H9 (cell line): Measurements from ENCODE around the gene PHACTR4. TPM values are rescaled to one million over a fixed set of nuclear protein-coding genes. Genes with fewer than 3 reads are reported as not detected.

Experiments used
- DNase-seq: peaks from one replicate; pipeline ENCODE4 v3.0.0-alpha.2; 2017
- H2AFZ ChIP-seq: one replicate; pipeline ENCODE4 v1.6.1; 2013; ENCODE audit warnings: mild to moderate bottlenecking, low read length, control low read depth, moderate library complexity
- H2AK5ac ChIP-seq: 2 replicates; pipeline ENCODE4 v1.6.1; 2013; ENCODE audit warnings: low read length, control low read depth, mixed read lengths; ENCODE audit not compliant: insufficient read length
- H2BK120ac ChIP-seq: one replicate; pipeline ENCODE4 v1.6.1; 2013; ENCODE audit warnings: low read depth, mild to moderate bottlenecking, low read length, control low read depth, inconsistent platforms; ENCODE audit not compliant: poor library complexity, severe bottlenecking
- H2BK12ac ChIP-seq: 2 replicates; pipeline ENCODE4 v1.6.1; 2013; ENCODE audit warnings: low read length, control low read depth, mixed read lengths, low read depth; ENCODE audit not compliant: insufficient read length
- H2BK15ac ChIP-seq: 2 replicates; pipeline ENCODE4 v1.6.1; 2013; ENCODE audit warnings: low read depth, low read length, control low read depth
- H2BK20ac ChIP-seq: one replicate; pipeline ENCODE4 v1.6.1; 2013; ENCODE audit warnings: low read depth, mild to moderate bottlenecking, low read length, control low read depth, inconsistent platforms; ENCODE audit not compliant: poor library complexity, severe bottlenecking
- H2BK5ac ChIP-seq: 2 replicates; pipeline ENCODE4 v1.6.1; 2013; ENCODE audit warnings: low read length, control low read depth, mixed read lengths; ENCODE audit not compliant: insufficient read length
- H3K14ac ChIP-seq: 2 replicates; pipeline ENCODE4 v1.6.1; 2013; ENCODE audit warnings: low read length, control low read depth; ENCODE audit not compliant: insufficient read depth
- H3K18ac ChIP-seq: 2 replicates; pipeline ENCODE4 v1.6.1; 2013; ENCODE audit warnings: low read depth, mild to moderate bottlenecking, mixed read lengths, low read length, control low read depth; ENCODE audit not compliant: insufficient read length
- H3K23ac ChIP-seq: 2 replicates; pipeline ENCODE4 v1.6.1; 2013; ENCODE audit warnings: low read length, control low read depth, mixed read lengths, low read depth; ENCODE audit not compliant: insufficient read length
- H3K23me2 ChIP-seq: 2 replicates; pipeline ENCODE4 v1.6.1; 2013; ENCODE audit warnings: low read depth, mild to moderate bottlenecking, mixed read lengths, low read length, control low read depth; ENCODE audit not compliant: insufficient read length, poor library complexity, severe bottlenecking
- H3K27ac ChIP-seq: 2 replicates; pipeline ENCODE4 v1.5.1; 2013; ENCODE audit warnings: low read length, control low read depth, mixed read lengths, low read depth; ENCODE audit not compliant: insufficient read length
- H3K27me3 ChIP-seq: 2 replicates; pipeline ENCODE4 v1.6.1; 2013; ENCODE audit warnings: low read length, control low read depth, inconsistent platforms; ENCODE audit not compliant: insufficient read depth
- H3K4ac ChIP-seq: 2 replicates; pipeline ENCODE4 v1.6.1; 2013; ENCODE audit warnings: low read depth, mild to moderate bottlenecking, control low read depth, inconsistent platforms, low read length, moderate library complexity
- H3K4me1 ChIP-seq: 2 replicates; pipeline ENCODE4 v1.6.1; 2013; ENCODE audit warnings: low read length, control low read depth, inconsistent platforms; ENCODE audit not compliant: insufficient read depth
- H3K4me2 ChIP-seq: 2 replicates; pipeline ENCODE4 v1.6.1; 2013; ENCODE audit warnings: low read length, control low read depth, mixed read lengths; ENCODE audit not compliant: insufficient read length, insufficient read depth
- H3K56ac ChIP-seq: 2 replicates; pipeline ENCODE4 v1.6.1; 2013; ENCODE audit warnings: low read depth, mild to moderate bottlenecking, mixed read lengths, low read length, control low read depth; ENCODE audit not compliant: insufficient read length
- H3K79me1 ChIP-seq: 2 replicates; pipeline ENCODE4 v1.6.1; 2013; ENCODE audit warnings: low read depth, mild to moderate bottlenecking, moderate library complexity, low read length, control low read depth, inconsistent platforms; ENCODE audit not compliant: insufficient read depth, poor library complexity, severe bottlenecking
- H3K79me2 ChIP-seq: 2 replicates; pipeline ENCODE4 v1.6.1; 2013; ENCODE audit warnings: low read length, control low read depth, inconsistent platforms; ENCODE audit not compliant: insufficient read depth
- H3K9ac ChIP-seq: 2 replicates; pipeline ENCODE4 v1.6.1; 2013; ENCODE audit warnings: low read length, control low read depth, mixed read lengths; ENCODE audit not compliant: insufficient read length; ENCODE audit errors: extremely low read depth
- H3K9me3 ChIP-seq: one replicate; pipeline ENCODE4 v1.6.1; 2013; ENCODE audit warnings: low read depth, low read length, inconsistent platforms; ENCODE audit not compliant: control insufficient read depth
- H3T11ph ChIP-seq: one replicate; pipeline ENCODE4 v1.6.1; 2013; ENCODE audit warnings: mild to moderate bottlenecking, low read length, control low read depth, inconsistent platforms
- H4K20me1 ChIP-seq: one replicate; pipeline ENCODE4 v1.6.1; 2013; ENCODE audit not compliant: control insufficient read depth, insufficient read length, insufficient read depth
- H4K5ac ChIP-seq: 2 replicates; pipeline ENCODE4 v1.6.1; 2013; ENCODE audit warnings: low read depth, mild to moderate bottlenecking, mixed read lengths, low read length, control low read depth; ENCODE audit not compliant: insufficient read length
- H4K8ac ChIP-seq: replicated peaks from 2 replicates; pipeline ENCODE4 v1.6.1; 2013; ENCODE audit warnings: low read length, control low read depth, mixed read lengths, low read depth; ENCODE audit not compliant: insufficient read length
- H4K91ac ChIP-seq: 2 replicates; pipeline ENCODE4 v1.6.1; 2013; ENCODE audit warnings: low read depth, mild to moderate bottlenecking, moderate library complexity, mixed read lengths, low read length, control low read depth; ENCODE audit not compliant: insufficient read length
- H3K27ac Mint-ChIP-seq, 3 experiments: 2 replicates in 2 of 3; 3 replicates in 1 of 3; pipeline ENCODE4 v1.8.0; 2020 to 2021; ENCODE audit warnings: mixed read lengths in 3 of 3, mild to moderate bottlenecking in 1 of 3, moderate library complexity in 1 of 3
- H3K27me3 Mint-ChIP-seq: 2 replicates; pipeline ENCODE4 v1.8.0; 2021; ENCODE audit warnings: low read depth, mild to moderate bottlenecking, moderate library complexity, mixed read lengths
- H3K36me3 Mint-ChIP-seq, 3 experiments: 2 replicates in 2 of 3; 3 replicates in 1 of 3; pipeline ENCODE4 v1.8.0; 2020 to 2021; ENCODE audit warnings: low read depth in 3 of 3, mixed read lengths in 3 of 3; ENCODE audit not compliant: insufficient read depth in 1 of 3
- H3K4me1 Mint-ChIP-seq, 2 experiments: 2 replicates each; pipeline ENCODE4 v1.8.0; 2020; ENCODE audit warnings: mixed read lengths in 2 of 2
- H3K4me3 Mint-ChIP-seq, 2 experiments: 2 replicates in 1 of 2; 3 replicates in 1 of 2; pipeline ENCODE4 v1.8.0; 2020 to 2021; ENCODE audit warnings: mild to moderate bottlenecking in 2 of 2, mixed read lengths in 2 of 2, moderate library complexity in 1 of 2
- H3K9me3 Mint-ChIP-seq, 2 experiments: 2 replicates in 1 of 2; 3 replicates in 1 of 2; pipeline ENCODE4 v1.8.0; 2020; ENCODE audit warnings: mild to moderate bottlenecking in 2 of 2, mixed read lengths in 2 of 2, moderate library complexity in 1 of 2
- WGBS: extraction: QIAGEN DNeasy Blood & Tissue Kit; methylation state at CpG from one replicate; pipeline ENCODE4 v1.1.7; 2013; ENCODE audit warnings: missing lambda C conversion rate, low lambda C conversion rate, mixed read lengths; ENCODE audit not compliant: insufficient read length; ENCODE audit errors: extremely low coverage; 5-methylcytosine and 5-hydroxymethylcytosine counted together
- total RNA-seq: library from RNA; stranded (reverse); gene quantifications from 2 replicates; pipeline ENCODE4 v1.2.1, GENCODE V29; 2021
- TF ChIP-seq, protein P1 (sequence below): fragments of 200-600 bp; sonication (generic); conservative IDR thresholded peaks from 3 replicates; pipeline ENCODE4 v1.8.0; 2021; ENCODE audit warnings: antibody characterized with exemption, mild to moderate bottlenecking

PHACTR4 gene
- total RNA-seq, 1 experiment from 2014 or later: 54.0 TPM

DNA sequence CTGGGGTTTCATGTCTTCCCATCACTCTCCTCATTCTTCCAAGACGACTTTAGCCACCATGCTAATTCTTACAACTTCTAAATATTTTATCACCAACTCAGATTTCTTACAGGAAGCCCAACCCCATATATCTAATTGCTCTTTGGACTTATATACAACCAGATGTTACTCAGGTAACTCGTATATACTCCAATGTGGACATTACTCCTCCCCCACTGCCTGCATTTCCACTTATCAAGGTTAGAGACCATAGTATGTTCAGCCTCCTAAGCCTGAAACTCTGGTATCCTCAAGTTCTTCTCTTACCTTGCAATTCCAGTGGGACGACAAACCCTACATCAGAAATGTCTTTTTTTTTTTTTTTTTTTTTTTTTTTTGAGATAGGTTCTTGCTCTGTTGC lies 133.6 kb downstream of the PHACTR4 start:
- no CpG with 5 or more reads among the region's 3 CpGs for WGBS
- no peak overlapping the region for H2BK20ac ChIP-seq
- Mint-ChIP-seq H3K4me3 (no peak overlapping the region), H3K9me3 (peaks cover 7 to 8% of the 10 kb centered on the region in 2 experiments), H3K36me3 (peaks cover 24 to 30% (median 27%) of the 10 kb centered on the region in 3 experiments), H3K4me1 (peaks cover 0 to 11% of the 10 kb centered on the region in 2 experiments; a peak in 3 of 4 replicates), H3K27ac (peak overlapping the region in 2 of 3 experiments; percentile 23 to 53; a peak in 2 of 7 replicates), H3K27me3 (peaks cover 20% of the 10 kb centered on the region)
- no peak overlapping the region for H2BK15ac ChIP-seq
- H3K4ac ChIP-seq: no peak overlapping the region
- TF ChIP-seq, protein P1, sequence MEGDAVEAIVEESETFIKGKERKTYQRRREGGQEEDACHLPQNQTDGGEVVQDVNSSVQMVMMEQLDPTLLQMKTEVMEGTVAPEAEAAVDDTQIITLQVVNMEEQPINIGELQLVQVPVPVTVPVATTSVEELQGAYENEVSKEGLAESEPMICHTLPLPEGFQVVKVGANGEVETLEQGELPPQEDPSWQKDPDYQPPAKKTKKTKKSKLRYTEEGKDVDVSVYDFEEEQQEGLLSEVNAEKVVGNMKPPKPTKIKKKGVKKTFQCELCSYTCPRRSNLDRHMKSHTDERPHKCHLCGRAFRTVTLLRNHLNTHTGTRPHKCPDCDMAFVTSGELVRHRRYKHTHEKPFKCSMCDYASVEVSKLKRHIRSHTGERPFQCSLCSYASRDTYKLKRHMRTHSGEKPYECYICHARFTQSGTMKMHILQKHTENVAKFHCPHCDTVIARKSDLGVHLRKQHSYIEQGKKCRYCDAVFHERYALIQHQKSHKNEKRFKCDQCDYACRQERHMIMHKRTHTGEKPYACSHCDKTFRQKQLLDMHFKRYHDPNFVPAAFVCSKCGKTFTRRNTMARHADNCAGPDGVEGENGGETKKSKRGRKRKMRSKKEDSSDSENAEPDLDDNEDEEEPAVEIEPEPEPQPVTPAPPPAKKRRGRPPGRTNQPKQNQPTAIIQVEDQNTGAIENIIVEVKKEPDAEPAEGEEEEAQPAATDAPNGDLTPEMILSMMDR: no peak
- no peaks in the 10 kb centered on the region for H4K20me1 ChIP-seq
- no peak overlapping the region for H3K9ac ChIP-seq
- no peak overlapping the region for H4K8ac ChIP-seq
- H2BK120ac ChIP-seq: no peak overlapping the region
- H3K23me2 ChIP-seq: peaks cover 4% of the 10 kb centered on the region
- no peak for DNase-seq
- no peaks in the 10 kb centered on the region for H3K27me3 ChIP-seq
- no peak overlapping the region for H2BK5ac ChIP-seq
- no peaks in the 10 kb centered on the region for H3K4me1 ChIP-seq
- H3K79me1 ChIP-seq: no peaks in the 10 kb centered on the region
- H3K79me2 ChIP-seq: 0 out of 2 replicates have a peak, but pooled peaks cover 2% of the 10 kb centered on the region
- H3K14ac ChIP-seq: no peak overlapping the region
- no peak overlapping the region for H4K91ac ChIP-seq
- no peak overlapping the region for H3K4me2 ChIP-seq
- no peak overlapping the region for H3K23ac ChIP-seq
- no peak overlapping the region for H2AFZ ChIP-seq
- no peak overlapping the region for H3K27ac ChIP-seq
- H4K5ac ChIP-seq: no peak overlapping the region
- H2BK12ac ChIP-seq: no peak overlapping the region
- H3K18ac ChIP-seq: no peak overlapping the region
- H3K56ac ChIP-seq: no peak overlapping the region
- no peak overlapping the region for H3T11ph ChIP-seq
- H2AK5ac ChIP-seq: no peak overlapping the region
- no peaks in the 10 kb centered on the region for H3K9me3 ChIP-seq
